HG02588 (cell line): ENCODE measurements around the gene TMOD1.
A peak's percentile ranks its signal among the peaks of the same experiment; 100 is the strongest.
"Not testable (repeated sequence)": the region's sequence is repeated elsewhere in the genome, so short reads cannot be mapped to it uniquely, and the experiment has no call there.

Experiments
- ATAC-seq: cut with Tn5 transposase; IDR thresholded peaks from one replicate; pipeline ENCODE4 v1.9.1; 2021; ENCODE audit warnings: mild to moderate bottlenecking, moderate library complexity; ENCODE audit not compliant: unreplicated experiment

TMOD1 gene

DNA sequence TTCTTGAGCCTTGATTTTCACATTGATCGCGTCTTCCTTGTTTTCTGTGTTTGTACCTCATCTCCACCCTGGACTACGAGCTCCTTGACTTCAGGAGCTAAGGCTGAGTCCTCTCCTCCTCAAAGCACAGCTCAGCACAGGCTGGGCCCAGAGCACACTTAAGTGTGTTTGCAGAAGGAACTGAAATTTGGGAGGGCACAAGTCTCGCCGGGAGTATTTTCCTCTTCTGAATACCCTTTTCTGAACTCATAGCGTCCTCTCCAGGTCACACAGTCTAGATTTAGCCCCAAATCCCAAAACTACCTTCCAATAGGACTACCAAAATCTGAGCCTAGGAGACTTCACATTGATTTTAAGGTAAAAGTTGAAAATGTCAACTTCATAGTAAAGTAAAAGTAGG, 90.1 kb downstream of the TMOD1 start:
- no peak for ATAC-seq

DNA sequence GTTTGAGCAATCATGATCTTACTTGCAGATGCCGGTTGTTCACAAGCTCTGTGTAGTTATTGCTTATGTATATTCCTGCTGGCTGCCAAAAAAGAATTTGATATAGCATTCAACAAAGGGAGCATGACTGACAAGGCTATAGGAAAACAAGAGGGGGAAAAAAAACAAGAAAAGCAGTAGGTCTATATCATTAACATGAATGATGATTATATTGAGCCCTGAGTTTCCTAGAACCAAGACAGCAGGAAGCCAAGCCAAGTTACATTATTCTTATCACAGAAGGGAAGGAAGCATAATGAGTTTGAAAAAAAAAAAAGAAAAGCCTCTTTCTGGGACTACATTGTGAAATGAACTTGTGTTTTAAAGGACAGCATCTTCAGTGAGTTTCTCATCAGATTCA, 90.7 kb downstream of the TMOD1 start:
- no peak for ATAC-seq

DNA sequence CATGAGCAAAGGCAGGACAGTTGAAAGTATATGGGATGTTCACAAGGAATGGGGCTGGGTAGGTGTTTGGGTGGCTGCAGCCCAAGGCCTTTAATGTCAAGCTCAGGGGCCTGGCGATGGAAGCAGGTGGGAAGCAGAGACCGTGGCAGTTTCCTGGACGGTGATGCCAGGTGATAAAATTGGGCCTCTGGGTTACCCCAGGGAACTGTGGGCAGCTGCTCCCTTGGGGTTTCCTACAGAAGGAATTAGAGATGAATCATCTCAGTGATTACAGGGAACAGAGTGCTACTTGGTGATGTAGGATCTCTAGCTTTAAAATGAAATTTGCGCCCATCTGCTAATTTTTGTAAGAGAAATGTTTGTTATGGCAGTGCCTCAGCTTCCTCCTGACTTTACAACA, 92.5 kb downstream of the TMOD1 start:
- no peak for ATAC-seq

DNA sequence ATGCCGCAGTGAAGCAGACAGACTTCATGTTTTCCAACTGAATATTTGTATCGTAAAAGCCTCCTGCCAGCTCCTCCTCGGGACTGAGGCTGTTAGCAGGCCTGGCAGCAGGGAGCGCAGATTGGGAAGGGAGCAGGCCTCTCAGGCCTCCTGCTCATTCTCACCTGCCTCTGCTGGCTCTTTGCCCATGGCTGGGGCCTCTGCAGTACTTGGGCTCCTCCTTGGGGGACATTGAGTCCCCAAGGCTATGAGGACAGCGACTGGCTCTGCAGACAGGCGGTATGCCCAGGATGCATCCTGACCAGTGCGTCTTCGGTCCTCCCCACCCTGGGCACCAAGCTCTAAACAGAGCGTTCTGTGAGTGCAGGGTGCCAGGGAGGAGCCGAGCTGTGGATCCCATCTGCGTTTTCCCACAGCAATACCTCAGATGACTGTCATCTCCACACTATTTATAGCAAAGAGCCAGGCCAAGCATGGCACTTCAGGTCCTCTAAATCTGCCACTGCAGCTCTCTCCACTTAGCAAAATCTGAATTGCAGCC, 93.0 kb downstream of the TMOD1 start:
- no peak for ATAC-seq

DNA sequence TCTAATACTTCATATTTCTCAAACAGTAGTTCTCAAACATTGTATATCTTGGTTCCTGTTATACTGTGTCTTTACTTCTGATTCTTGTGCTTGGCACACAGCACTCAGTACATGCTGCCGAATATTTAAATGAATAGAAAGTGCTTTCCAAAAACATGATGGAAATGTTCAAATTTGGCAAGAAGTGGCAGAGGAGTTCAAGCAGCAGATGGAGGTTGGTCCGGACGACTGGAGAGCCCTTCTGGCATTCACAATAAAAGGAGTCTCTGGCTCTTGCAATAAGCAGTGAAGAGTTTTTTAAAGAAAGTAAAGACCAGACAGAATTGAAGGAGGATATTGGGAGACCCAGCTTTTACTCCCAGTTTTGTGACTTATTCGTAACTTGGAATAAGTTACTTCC, 95.4 kb downstream of the TMOD1 start:
- no peak for ATAC-seq

DNA sequence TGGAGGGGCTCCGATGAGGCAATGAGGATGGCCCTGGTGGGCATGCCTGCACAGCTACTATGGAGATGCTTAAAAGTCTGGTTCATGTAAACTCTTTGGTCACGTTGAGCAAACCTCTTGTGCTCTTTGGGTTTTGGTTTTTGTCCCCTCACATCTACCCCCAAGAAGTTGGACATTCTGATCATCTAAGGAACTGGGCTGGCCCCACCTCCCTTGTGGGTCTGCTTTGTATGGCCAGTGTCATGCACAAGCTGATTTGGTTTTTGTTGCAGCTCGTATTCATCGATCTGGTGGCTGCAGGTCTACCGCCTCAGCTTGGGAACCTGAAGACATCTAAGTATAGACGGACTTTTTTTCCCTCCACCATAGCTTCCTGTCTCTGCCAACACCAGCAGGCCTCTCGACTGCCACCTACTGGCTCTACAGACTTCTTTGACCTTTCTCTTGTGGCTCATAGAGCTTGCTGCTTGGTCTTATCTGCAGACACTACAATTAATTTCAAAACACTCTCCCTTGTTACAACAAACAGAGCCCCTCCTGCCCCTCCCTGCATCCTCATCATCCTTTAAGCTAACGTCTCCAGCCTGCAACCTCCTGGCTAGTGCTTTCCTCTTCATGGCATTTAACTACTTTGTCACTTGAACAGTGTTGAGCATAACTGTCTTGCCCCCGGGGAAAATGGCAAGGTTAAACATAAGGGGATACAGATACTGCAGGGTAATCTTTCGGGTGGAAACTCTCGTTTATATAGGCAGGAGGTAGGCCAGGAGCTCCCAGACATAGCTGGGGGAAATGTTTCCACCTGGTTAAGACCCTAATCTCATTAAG, 97.2 kb downstream of the TMOD1 start:
- ATAC-seq, result peak; percentile 70

DNA sequence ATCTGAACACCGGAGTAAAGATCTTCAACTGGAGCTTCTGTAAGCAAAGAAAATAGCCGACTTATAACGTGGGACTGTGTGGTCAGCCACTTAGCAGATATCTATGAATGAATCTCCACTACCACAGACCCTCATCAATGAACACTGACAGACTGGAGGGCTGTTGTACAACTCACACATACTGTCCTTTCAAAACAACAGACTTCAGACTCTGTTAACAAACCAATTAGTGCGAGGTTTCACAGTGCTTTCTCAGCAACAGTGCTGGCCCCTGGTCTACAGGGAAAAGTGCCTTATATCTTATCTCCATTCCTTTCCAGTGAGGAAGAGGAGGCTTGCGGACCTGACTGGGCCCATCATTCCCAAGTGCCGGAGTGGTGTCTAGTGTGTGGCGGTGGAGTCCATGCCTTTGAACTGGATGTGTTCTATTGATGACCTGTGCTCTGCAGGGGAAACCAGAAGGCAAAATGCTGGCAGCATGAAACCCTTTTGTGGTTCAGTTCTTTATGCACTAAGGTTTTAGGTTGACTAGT, 97.9 kb downstream of the TMOD1 start:
- ATAC-seq, result no peak

DNA sequence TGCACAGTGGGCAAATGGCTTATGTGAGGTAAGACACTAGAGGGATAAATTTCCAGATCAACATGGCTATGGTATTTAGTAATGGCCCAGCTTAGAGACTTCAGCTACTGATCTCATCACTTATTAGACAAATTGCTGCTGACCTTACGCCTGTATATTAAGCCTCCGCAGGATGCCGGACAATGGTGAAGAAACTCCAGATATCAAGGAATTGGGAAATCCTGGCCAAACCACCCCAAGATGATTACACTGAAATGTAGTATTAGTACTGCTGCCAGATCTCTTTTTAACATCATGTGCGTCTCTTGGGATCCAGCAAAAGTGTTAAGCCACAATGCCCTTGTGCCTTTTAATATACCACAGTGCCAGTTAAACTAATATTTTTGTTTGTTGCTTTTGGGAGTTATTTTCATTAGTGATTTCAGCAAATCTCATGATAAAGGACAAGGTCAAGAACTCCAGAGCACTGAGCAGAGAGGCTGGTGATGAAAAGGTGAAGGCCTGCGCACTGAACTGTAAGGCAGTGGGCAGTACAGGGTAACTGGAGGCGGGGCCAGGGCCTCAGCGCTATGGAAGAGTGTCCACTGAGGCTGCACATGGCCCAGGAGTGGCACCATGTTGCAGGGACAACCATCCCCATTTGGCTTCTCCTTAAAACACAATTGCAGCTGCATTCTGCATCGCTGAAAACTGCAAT, 99.2 kb downstream of the TMOD1 start:
- ATAC-seq, result no peak

DNA sequence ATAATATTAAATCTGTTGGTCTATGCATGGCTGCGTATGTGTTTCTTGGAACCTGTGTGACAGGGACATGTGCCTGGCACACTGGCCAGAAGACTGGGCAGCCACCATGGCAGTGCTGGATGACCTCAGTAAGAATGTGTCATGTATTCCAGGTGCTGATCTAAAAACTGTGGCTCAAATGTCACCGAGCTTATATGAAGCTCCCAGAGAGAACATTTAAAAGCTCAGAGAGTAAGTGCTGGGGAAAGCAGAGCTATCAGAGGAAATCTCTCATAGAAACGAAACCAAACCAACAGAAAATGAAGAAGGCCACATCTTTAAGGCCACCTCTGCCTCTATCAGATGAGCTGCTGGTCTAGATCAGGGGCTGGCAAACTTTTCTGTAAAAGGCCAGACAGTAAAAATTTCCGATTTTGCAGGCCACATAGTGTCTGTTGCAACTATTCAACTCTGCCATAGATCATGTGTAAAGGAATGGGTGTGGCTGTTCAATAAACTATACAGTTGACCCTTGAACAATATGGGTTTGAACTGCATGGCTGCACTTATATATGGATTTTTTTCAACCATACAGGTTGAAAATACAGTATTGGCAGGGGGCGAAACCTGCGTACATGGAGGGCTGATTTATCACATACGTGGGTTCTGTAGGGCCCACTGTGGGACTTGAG, 99.9 kb downstream of the TMOD1 start:
- ATAC-seq, result no peak

DNA sequence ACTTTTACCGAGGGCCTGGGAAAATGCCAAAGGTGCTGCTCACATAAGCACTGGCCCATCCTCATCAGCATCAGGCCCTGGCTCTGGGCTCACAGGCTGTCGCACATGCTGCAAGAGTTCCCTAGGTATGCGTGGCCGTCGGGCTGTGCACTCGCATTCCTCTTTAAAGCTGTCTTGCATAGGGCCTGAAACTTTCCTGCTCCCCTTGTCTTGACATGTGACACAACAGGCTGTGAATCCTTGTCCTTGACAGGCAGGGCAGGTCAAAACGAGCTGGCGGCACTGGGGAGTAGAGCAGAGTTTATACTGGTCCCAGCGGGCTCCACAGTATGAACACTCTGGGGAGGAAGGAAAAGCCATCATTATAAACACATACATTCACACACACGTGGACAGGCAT, 101.0 kb downstream of the TMOD1 start:
- ATAC-seq, result no peak

DNA sequence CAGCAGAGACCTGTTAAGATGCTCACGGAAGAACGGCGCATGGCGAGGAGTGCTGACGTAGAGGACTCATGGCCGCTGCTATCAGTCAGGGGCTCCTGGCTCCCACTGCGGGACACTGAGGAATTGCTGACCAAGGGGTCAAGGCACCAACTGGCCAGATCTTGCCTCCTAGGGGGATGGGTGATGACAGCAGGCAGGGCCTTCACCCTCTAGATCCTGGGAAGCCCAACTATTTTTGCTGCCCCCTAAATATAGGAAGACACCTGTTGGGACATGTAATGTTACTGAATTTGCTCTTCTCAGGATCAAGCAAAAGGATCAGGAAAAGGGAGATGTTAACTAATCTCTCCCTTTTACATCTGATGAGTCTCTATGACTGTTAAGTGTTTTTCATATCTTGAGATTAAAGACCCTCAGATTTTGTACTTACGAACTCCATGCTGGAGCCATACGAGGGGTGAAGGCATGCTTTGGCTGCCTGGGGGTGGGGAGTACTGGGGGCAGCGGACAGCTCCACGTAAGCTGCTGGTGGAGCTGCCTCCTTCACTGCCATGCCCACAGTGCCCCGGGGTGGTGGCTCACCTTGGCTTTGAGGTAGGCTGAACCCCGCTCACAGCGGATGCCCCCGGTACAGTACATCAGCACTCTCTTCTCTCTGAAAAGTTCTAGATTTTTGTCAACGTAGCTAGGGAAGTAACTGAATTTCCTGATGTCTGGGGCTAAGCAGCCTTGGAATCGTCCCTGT, 103.6 kb downstream of the TMOD1 start:
- no peak for ATAC-seq

DNA sequence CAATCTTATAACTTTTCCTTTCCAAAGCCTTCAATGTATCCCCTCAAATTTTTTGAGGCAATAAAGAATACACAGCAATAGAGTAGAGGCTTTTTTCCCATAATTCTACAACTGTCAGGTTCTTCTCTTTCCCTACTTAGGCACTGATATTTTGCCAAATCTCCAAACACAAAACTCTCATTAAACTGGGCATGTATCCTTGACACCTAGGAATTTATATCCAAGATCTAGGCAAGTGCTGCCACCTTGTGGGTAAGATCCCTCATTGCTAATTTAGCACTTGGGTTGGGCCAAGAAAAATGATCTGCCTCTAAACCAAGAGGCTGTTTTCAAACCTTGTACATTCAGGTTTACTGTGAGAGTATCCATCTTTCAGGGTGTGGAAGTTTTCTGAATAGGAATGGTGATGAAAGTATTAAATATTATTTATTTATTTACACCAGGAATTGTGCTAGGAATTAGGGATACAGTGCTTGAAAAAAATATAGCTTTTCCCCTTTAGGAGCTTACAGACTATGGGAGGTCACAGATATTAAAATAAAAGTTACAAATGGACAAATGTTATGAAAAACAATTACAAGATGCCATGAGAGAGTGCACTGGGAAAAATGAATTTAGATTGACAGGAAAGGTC, 114.1 kb downstream of the TMOD1 start:
- no peak for ATAC-seq

DNA sequence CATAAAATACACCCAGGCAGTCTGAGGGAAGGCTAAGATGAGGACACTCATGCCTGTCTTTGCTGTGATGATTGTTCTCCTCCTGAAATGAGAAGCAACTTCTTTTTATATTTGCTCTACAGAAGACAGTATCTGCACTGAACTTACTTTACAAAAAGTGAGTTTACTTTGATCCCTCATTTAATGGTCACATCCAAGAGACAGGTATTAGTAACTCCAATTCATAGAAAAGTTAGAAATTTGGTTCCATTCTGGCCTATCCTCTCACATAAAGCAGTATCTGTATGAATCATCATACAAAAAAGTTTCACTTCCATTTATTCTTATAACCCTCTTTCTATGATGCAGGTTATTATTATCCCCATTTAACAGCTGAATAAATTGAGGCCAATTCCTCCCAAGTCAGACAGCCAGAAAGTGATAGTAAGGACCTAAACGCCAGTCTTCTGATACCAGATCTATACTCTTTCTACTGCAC, 116.5 kb downstream of the TMOD1 start:
- ATAC-seq, result no peak

DNA sequence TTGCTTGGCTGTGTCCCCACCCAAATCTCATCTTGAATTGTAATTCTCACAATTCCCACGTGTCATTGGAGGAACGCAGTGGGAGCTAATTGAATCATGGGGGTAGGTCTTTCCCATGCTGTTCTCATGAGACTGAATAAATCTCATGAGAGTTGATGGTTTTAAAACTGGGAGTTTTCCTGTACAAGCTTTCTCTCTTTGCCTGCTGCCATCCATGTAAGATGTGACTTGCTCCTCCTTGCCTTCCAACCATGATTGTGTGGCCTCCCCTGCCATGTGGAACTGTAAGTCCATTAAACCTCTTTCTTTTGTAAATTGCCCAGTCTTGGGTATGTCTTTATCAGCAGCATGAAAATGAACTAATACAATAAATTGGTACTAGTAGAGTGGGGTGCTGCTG, 118.6 kb downstream of the TMOD1 start:
- ATAC-seq, result not testable (repeated sequence)

DNA sequence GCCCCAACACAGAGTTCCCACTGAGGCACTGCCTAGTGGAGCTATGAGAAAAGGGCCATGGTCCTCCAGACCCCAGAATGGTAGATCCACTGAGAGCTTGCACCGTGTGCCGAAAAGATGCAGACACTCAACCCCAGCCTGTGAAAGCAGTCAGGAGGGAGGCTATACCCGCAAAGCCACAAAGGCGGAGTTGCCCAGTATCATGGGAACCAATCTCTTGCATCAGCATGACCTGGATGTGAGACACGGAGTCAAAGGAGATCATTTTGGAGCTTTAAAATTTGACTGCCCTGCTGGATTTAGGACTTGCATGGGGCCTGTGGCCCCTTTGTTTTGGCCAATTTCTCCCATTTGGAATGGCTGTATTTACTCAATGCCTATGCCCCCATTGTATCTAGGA, 121.0 kb downstream of the TMOD1 start:
- not testable (repeated sequence) for ATAC-seq

DNA sequence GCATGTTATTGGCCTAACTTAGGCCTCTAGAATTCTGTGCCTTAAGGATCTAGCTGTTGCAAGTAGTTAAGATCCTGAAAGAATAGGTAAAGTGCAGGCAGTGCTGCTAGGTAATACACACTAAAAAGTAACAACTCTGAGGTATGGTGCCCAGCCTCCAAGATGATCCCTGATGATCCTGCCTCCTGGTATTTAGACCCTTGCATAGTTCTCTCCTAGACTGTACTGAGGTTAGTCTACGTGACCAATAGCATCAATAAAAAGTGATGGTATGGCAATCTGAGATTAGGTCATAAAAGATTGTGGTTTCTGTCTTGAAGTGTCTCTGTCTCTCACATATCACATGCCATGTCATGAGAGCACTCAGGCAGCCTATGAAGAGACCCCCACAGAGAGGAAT, 122.5 kb downstream of the TMOD1 start:
- no peak for ATAC-seq

DNA sequence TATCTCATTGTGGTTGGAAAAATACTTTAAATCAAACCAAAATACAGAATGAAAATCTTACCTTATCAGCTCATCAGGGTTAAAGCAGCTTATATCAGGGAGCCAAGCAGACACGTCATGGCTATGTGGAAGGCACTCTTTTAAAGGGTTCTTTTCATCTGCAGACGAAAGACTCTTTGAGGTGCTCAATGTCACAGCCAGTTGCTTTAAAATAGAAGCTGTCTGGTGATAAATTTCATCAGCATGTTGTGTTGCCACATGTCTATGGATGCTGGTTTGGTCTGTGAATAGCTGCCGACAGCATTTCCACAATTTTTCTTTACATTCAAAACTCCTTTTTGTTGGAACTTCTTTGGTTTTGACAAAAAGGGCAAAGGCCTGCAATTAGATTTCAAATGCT, 124.2 kb downstream of the TMOD1 start:
- ATAC-seq, result no peak

DNA sequence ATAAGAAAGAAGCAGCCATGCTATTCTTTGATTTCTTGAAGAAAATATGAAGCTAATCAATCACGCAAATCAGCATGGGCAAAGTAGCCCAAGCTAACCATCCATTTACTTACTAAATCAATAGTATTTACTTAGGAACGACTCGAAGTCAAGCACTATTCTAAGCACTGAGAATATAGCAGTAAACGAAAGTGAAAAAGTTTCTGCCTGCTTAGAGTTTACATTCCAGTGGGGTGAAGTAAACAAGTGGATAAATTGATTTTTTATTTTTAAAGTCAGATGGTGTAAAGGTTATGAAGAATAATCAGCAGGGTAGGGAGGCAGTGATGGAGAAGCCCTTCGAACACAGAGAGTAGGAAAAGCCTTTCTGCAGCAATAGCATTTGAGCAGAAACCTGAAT, 126.2 kb downstream of the TMOD1 start:
- no peak for ATAC-seq

DNA sequence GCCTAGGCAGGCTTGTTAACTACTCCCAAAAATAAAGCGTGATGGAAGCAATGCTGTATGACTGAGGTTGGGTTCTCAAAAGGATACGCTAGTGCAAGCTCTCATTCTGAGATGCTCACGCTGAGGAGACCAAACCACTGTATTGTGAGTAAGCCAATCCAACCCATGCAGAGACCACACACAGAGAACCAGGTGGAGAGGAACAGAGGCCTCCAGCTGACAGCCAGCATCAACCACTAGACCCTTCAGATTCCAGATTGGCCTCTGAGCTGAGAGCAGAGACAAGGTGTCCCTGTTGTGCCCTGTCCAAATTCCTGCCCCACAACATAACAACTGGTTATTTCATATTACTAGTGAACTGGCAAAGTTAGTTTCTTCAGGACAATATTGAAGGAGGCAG, 127.2 kb downstream of the TMOD1 start:
- no peak for ATAC-seq

DNA sequence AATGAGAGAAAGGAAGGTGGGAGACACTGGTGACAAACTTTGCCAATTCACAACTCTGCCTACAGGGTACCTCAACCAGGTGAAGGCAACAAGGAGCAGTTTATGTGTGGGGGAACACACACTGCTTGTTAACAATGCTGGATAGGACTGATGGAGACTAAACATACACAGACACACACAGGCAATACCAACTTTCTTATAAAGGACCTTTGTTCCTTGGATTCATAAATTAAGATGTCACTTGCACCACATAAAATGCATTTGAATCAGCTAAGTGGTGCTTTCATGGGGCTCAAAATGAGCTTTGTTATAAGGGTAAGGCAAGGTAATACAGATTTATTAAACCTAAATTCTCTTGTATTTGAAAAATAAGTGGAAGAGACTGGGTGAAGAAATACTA, 127.7 kb downstream of the TMOD1 start:
- ATAC-seq, result no peak
